ENCODE measurements around the gene MIEF1. TPM values are rescaled to one million over a fixed set of nuclear protein-coding genes. Genes with fewer than 3 reads are reported as not detected.

Gene MIEF1
- total and polyA plus RNA-seq, 2 of the 8 experiments (the other 6 are each of a cell fraction or from before 2014, with no cell fraction given): 16.8 to 32.7 TPM

- Histone ChIP-seq H3K27ac (ENCODE audit: low read depth, low read length) (no peak overlapping the region), H3K9ac (replicated peaks in 1 of 4; ENCODE audit: extremely low read depth in 1 of 4, low read depth in 3 of 4, low read length in 3 of 4) (no peak overlapping the region; a peak in 1 of 7 replicates)
- CTCF ChIA-PET (ENCODE audit: partially characterized antibody): interaction anchor here (0.7 to 21.9 kb wide), 39 partner anchors 8 to 515 kb away, joined by 3 to 361 read pairs (median 4); partner anchors contain the start of genes ATF4 and MIEF1
- TF ChIP-seq POLR2AphosphoS5 (IDR thresholded peaks at IDR 0.05; ENCODE audit: low read depth, low read length) (peak; percentile 36), GTF2F1 (IDR thresholded peaks at IDR 0.05; ENCODE audit: borderline replicate concordance, low read depth, low read length) (peak; percentile 55; the same call in 1 of the 2 replicates), RAD21 (IDR thresholded peaks at IDR 0.05 in 1 of 2, conservative IDR thresholded peaks at IDR 0.05 in 1 of 2; ENCODE audit: low read depth in 2 of 2, low read length in 2 of 2) (peak; percentile 95 to 97), CHD2 (IDR thresholded peaks at IDR 0.05; ENCODE audit: low read length) (no peak), SIN3A (conservative IDR thresholded peaks at IDR 0.05 in 1 of 2, IDR thresholded peaks at IDR 0.05 in 1 of 2; ENCODE audit: low read depth in 1 of 2, low read length in 2 of 2) (peak; percentile 19 to 92; a peak in 2 of 4 replicates), NRF1 (IDR thresholded peaks at IDR 0.05; ENCODE audit: low read depth, low read length) (no peak), RFX5 (IDR thresholded peaks at IDR 0.05; ENCODE audit: borderline replicate concordance, low read depth, low read length) (peak; percentile 79; the same call in 1 of the 2 replicates), BACH1 (IDR thresholded peaks at IDR 0.05; ENCODE audit: low read length) (no peak)
- TF ChIP-seq, protein P1, sequence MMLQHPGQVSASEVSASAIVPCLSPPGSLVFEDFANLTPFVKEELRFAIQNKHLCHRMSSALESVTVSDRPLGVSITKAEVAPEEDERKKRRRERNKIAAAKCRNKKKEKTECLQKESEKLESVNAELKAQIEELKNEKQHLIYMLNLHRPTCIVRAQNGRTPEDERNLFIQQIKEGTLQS (IDR thresholded peaks at IDR 0.05; ENCODE audit: insufficient read depth, low read depth, low read length): no peak
Measured at GRCh38 chr22:39528681-39529486, 26.8 kb downstream of the MIEF1 start.

More at GRCh38 chr22:39528681-39529486, 26.8 kb downstream of the MIEF1 start:
- Histone ChIP-seq H2AFZ (ENCODE audit: low read length) (no peak overlapping the region), H3K4me2 (ENCODE audit: insufficient read depth in 1 of 2, low read depth in 2 of 2, low read length in 2 of 2) (peak overlapping the region in 1 of 2 experiments; percentile 39; a peak in 1 of 4 replicates), H3K4me1 (replicated peaks in 1 of 4; ENCODE audit: control insufficient read depth in 3 of 4, insufficient read depth in 4 of 4, low read length in 3 of 4) (peaks cover 3 to 27% (median 11%) of the 10 kb centered on the region in 4 experiments), H2AK5ac (ENCODE audit: low read depth, low read length) (no peak overlapping the region), H2BK120ac (replicated peaks; ENCODE audit: low read depth, low read length) (no peak overlapping the region), H3K79me2 (ENCODE audit: control insufficient read depth in 1 of 2, insufficient read depth in 2 of 2, low read length in 2 of 2) (peaks cover 0 to 14% of the 10 kb centered on the region in 2 experiments; a peak in 2 of 4 replicates), H2BK15ac (ENCODE audit: low read length) (no peak overlapping the region), H3K4ac (replicated peaks; ENCODE audit: insufficient read length, low read depth, low read length) (no peak overlapping the region), H4K20me1 (replicated peaks in 1 of 2; ENCODE audit: control insufficient read depth in 1 of 2, insufficient read depth in 2 of 2, low read length in 2 of 2) (peaks cover 21 to 47% of the 10 kb centered on the region in 2 experiments), H4K91ac (replicated peaks; ENCODE audit: insufficient read length, low read length) (no peak overlapping the region), H3K36me3 (ENCODE audit: control insufficient read depth in 2 of 4, insufficient read depth in 4 of 4, low read length in 3 of 4) (peaks cover 7 to 17% (median 10%) of the 10 kb centered on the region in 4 experiments), H3K14ac (ENCODE audit: insufficient read length) (no peak overlapping the region), H3K23me2 (ENCODE audit: low read depth, low read length) (peaks cover 6% of the 10 kb centered on the region), H4K8ac (ENCODE audit: extremely low read depth, insufficient read depth, low read length) (no peak overlapping the region), H2BK5ac (ENCODE audit: low read depth, low read length) (peak overlapping the region; percentile 24; the same call in 1 of the 2 replicates), H2BK12ac (ENCODE audit: low read depth, low read length) (peak overlapping the region; percentile 39; the same call in 1 of the 2 replicates), H4K5ac (ENCODE audit: insufficient read length, low read depth, low read length) (no peak overlapping the region), H3K23ac (ENCODE audit: insufficient read length) (no peak overlapping the region), H3K4me3 (ENCODE audit: extremely low read depth in 1 of 4, insufficient read depth in 2 of 4, low read depth in 3 of 4, low read length in 4 of 4) (no peak overlapping the region), H3K9me3 (ENCODE audit: insufficient read depth in 2 of 2, low read depth in 1 of 2, low read length in 1 of 2) (no peaks in the 10 kb centered on the region), H3K27me3 (replicated peaks in 1 of 4; ENCODE audit: control insufficient read depth in 3 of 4, extremely low read depth in 1 of 4, insufficient read depth in 3 of 4, low read length in 3 of 4) (no peaks in the 10 kb centered on the region), H3K18ac (ENCODE audit: extremely low read depth, low read length) (no peak overlapping the region), H2BK20ac (ENCODE audit: low read length) (no peak overlapping the region), H3K79me1 (ENCODE audit: low read depth, low read length) (peaks cover 3% of the 10 kb centered on the region; the same call in 1 of the 2 replicates), H3K56ac (replicated peaks; ENCODE audit: insufficient read length, low read depth, low read length) (no peak overlapping the region)
- POLR2A ChIA-PET (ENCODE audit: partially characterized antibody): interaction anchor here (0.6 to 8.9 kb wide), 13 partner anchors 8 to 508 kb away, joined by 3 to 72 read pairs (median 4); partner anchors contain the start of genes ATF4, MIEF1 and RPL3
- DNase-seq (ENCODE audit: low read depth in 1 of 2, low spot score in 2 of 2) (peak; percentile 89 to 92), FAIRE-seq (peak; percentile 28)
- WGBS, 2 experiments (ENCODE audit: extremely low coverage in 1 of 2, insufficient coverage in 1 of 2, insufficient read length in 1 of 2, insufficient replicate concordance in 2 of 2, low coverage in 1 of 2, low lambda C conversion rate in 2 of 2, missing lambda C conversion rate in 1 of 2): 48% methylated on average over 32 of the region's 32 CpGs; no CpG with 5 or more reads in 1 of the 2 experiments
